Right renal pelvis (tissue), 4 donors: ENCODE measurements around the gene EIF4A2. TPM values are rescaled to one million over a fixed set of nuclear protein-coding genes. Genes with fewer than 3 reads are reported as not detected.
"Not testable (repeated sequence)": the region's sequence is repeated elsewhere in the genome, so short reads cannot be mapped to it uniquely, and the experiment has no call there.

Experiments
- DNase-seq, 4 donors: peaks; one replicate each; pipeline ENCODE4 v3.0.0-alpha.2; 2013; ENCODE audit warnings: low read depth in 4 of 4, low spot score in 3 of 4, missing footprints in 1 of 4
- polyA plus RNA-seq, 4 donors: library from polyadenylated mRNA; unstranded; fragments of 120-200 nt; gene quantifications; one replicate each; pipeline ENCODE4 v1.2.1, GENCODE V29; 2013; ENCODE audit not compliant: insufficient read length in 4 of 4

EIF4A2 gene
- polyA plus RNA-seq, 4 donors, result 807 to 947 (median 901) TPM

DNA sequence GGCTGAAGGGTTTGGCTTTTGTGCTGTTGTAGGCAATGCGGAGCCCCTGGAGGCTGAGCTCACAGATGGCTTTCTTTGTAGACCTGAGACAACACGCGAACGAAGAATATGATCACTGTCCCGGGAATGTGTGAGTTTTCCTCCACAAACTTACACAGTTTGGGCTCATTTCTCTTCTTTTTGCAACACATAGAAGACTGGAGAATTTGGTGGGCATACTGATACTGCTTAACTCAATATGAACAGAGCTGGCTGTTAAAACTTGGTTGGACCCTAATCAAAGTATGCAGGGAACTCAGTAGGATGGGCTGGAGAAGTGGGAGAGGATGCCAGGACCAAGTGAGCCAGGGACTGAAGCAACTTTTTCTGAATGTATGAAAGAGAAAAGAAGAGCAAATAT, 35.1 kb downstream of the EIF4A2 start:
- no peak for DNase-seq

DNA sequence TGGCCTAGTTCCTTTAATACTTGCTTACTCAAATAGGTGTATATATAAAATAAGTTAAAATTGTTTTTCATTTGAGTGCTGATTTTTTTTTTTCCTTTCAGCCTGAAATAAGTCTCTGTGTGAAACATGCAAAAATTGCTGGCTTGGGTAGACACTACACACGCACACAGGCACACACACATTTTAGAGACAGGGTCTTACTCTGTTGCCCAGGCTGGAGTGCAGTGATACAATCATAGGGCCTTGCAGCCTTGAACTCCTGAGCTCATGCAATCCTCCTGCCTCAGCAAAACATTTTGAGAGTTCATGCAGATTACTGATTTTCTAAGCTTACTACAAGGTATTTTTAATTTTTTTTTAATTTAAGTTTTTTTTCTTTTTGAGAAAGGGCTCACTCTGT, 35.6 kb downstream of the EIF4A2 start:
- no peak for DNase-seq

DNA sequence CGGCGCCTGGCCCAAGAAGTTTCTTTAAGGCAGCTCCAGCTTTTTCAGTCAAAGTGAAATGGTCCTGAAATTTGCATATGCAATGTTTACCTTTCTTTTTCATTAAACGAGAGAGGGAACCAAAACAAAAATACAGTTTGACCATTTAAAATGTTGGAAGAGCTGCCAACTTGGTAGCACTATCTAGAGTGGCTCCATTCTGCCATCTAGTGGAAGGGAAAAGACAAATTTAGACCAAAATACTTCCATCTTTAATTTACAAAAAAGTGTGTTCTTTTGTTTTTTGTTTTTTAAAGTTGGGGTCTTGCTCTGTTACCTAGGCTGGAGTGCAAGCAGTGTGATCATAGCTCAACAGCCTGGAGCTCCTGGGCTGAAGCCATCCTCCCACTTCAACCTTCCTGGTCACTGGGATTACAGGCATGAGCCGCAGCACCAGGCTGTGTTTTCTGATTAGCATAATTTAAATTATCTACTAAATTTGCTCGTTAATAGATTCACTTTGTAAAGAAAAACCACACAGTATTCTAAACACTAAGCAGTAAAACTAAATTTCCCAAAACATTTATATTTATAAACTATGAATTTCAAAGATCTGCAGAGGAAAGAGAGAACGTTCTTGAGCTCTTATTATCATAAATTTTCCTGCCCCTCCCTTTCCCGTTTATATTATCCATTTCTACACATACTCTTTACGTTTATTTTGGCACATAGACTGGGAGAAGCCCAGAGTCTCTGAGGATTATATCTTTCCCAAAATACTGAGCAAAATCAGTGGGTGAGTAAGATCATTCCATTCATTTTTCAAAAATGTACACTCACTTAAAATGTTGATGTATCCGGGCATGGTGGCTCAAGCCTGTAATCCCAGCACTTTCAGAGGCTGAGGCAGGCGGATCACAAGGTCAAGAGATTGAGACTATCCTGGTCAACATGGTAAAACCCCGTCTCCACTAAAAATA, 38.3 kb downstream of the EIF4A2 start:
- DNase-seq, result peak in 1 of 4 donors; percentile 35

DNA sequence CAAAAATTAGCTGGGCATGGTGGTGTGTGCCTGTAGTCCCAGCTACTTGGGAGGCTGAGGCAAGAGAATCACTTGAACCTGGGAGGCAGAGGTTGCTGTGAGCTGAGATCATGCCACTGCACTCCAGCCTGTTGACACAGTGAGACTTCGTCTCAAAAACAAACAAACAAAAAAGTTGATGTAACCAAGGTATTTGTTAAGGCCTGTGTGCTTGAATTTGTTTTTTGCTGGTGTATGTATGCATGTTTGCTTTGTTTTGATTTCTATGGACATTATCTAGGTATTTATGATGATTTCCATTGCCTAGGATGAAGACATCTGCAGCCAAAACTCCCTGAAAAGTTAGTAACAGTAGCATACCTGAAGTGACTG, 39.0 kb downstream of the EIF4A2 start:
- not testable (repeated sequence) for DNase-seq

DNA sequence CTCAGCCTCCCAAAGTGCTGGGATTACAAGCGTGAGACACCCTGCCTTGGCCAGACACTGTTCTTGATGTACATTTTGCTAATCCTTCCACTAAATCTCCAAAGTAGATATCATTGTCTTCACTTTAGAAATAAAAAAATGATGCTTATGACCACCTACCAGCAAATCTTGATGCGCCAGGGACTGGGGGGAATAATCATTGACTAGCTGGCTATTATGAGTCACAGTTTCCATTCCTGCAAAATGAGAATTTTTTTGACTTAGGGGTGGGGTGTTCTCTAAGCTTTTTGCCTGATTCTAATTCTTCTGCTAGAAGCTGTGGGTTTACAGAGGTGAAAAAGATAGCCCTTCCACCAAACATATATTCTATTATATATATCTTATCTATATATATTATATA, 40.0 kb downstream of the EIF4A2 start:
- DNase-seq, result no peak

DNA sequence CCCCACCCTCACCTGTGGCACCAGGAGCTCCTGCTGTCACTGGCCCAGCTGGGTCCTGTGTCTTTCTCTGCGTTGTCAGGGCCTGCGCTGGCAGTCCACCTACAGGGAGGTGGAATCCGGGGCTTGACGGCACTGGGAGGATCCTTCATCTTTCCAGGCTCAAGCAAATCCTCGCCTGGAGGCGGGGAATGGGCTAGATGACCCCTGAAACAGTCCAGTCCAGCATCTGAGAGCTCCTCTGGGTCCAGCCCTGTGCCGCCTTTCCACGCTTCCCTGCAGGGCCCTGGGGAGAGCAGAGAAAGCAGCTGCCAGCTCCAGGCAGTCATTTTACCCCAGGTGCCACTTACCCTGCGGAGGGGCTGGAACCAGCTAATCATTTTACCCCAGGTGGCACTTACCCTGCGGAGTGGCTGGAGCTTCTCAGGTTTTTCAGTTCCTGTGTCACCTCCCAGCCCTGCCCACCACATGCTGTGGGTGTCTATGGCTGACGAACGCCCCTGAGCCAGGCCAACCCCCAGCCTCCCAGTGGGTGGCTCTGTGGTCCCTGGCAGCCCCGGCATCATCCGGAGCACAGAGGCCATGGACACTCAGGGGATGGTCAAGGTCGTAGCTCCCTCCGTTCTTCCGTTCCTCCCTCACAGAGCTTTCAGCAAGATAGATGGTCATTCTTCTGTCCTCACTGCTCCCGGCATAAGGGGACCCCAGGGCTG, 41.2 kb downstream of the EIF4A2 start:
- DNase-seq, result no peak

DNA sequence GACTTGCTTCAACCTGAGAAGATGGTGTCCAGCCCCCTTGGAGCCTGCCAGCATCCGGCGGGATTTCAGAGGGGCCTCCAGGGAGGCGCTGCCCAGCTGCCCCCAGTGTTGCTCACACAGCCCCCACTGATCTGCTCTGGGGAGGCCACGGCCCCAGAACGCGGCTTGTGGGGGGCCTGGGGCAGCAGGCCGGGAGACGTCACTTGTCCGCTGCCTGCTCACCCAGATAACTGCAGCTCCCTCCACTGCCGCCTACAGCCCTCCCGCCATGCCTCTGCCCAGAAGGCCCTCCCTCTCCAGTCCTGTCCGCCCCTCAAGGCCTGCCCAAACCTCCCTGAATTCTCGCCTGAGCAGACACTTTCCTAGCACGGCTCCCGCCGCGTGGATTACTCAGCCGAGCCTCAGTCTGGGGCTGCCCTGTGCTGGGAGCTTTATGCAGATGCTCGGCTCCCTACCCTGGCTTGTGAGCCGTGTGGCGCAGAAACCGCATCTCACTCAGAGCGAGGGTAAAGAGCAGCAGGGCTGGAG, 42.0 kb downstream of the EIF4A2 start:
- no peak for DNase-seq

DNA sequence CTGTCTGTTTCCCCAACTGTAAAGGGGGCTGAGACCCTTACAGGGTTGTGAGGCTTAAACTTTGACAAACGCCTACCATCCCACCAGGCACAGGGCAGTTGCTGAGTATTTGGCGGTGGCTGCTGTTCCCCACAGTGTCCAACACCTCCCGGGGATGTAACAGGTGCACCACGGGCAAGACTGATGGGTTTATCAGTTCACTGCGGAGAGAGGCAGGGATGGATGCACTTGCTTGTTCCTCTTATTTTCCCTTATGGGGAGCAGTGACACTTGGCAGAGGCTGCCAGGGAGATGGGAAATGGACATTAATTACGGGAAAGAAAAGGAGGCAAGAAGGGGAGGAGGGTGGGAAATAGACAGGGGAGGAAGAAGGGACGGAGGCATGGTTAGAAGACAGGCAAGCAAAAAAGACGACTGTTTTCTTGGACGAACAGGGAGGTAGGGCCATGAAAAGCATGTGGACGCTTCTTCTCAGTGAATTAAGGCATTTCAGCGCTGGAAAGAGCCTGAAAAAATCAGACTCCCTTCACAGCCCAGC, 42.6 kb downstream of the EIF4A2 start:
- no peak for DNase-seq

DNA sequence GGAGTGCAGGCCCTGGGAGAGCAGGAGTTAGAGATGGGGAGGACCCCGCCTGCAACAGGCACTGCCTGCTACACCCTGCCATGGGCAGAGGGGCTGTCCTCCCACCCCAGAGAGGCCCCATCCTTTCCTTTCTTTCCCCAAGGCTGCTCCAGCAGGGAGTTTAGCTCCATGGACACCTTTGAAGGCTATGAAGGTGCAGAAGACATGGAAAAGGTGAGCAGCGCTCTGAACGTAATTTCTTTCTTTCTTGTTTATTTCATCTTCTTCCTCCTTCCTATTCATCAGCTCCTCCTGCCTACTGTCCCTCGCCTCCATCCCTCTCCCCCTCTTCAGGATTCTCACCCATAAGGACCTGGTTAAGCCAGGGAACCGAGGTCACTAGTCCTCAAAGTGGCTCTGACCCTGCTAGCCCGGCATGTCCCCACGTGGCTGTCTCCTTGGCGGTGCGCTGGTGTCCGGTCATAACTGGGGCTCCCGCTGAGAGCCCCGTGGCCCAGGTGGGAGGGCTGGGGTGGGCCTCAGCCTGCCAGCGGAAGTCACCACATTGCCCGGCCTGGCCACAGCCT, 43.1 kb downstream of the EIF4A2 start:
- DNase-seq, result no peak

DNA sequence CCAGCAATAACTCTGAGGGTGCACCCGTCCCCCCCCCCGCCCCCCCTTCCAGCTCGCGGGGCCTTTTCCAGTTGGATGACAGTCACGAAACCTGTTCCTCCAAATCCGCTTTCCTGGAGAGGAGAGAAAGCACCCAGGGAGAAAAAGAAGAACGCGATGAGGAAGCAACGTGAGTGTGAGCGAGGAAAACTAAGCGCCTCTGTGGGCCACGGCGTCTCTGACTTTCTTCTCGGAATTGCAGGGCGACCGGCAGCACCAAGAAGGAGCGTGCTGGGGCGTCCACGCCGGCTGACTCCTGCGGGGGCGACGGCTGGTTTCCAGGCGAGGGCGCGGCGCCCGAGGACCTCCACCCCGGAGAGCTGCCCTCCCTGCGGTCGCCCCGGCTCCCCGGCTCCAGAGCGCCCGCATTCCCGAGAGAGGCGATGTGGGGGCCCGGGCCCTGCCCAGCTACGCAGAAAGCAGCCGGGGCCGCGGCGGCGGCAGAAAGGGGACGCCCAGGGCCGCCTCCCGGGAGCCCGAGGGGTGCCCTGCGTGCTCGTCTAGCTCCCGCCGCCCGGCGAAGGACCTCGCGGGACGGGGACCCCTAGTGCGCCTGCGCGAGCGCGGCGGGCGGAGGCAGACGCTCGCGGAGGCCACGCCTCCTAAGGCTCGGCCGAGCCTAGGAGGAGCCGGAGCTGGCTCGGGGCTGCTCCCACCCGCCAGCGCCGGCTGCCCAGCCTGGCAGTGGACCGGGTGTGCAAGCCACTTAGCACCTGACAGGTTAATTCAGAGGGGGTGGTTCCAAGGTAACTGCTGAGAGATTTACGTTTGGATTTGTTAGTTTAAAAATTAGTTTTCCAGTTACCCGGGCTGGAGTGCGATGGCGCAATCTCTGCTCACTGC, 43.8 kb downstream of the EIF4A2 start:
- peak; percentile 71 to 74 (median 71) for DNase-seq

DNA sequence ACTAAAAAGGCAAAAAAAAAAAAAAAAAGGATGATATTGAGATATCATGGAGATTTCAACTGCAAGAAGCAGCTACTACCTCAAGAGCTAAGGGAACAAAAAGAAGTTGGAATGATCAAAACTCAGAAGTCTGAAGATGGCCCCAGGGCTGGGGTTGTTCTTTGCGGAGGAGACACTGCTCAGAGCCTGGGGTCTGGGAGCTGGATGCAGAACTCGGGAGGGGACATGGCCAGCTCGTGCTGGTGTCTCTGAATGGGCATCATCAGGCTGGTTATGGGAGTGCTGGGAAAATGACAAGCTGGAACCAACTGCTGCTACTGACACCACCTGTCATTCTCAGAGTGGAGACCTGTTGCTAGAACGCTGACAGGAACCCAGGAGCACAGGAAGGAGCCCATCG, 45.0 kb downstream of the EIF4A2 start:
- no peak for DNase-seq

DNA sequence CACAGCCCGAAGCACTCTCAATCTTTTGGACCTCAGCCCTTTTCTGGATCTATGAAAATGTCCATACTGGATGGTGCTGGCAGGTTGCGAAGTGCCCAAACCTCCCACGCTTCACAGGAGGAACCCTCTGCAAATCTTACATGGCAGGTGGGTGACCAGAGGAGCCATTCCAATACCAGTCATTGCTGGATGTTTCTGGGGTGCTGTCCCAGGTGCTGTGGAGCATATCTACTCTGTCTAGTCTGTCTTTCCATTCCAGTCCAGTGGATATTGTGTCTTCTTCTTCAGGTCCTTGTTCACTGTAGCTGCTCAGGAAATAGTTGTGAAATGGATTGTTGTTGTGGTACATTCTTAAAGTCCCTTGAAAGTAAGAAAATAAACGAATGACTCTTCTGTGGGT, 48.4 kb downstream of the EIF4A2 start:
- no peak for DNase-seq

DNA sequence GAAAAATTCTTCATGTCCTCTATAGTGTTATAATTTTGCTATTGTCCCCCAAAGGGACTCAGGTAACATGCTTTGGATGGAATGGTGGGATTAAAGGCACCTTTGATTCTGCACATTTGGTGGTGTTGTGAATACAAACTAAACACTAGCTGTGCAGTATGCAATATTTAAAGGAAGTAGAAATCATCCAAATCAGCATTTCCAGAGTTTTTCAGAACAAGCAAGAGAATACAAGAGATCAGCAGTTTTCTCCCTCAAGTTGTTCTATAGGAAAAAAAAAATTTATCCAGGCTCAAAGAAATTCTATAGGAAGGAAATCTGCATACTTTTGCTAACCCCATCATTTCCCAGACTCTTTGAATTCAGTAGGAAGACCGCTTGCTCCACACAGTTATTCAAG, 48.9 kb downstream of the EIF4A2 start:
- DNase-seq, result no peak

Other genes starting within 250 kb of the EIF4A2 start
- 1 to 10 TPM; 5.3 to 8.0 (median 5.4) TPM for gene CRYGS, start 239.2 kb upstream of the EIF4A2 start, polyA plus RNA-seq
- 10 to 100 TPM; 18.3 to 21.5 (median 19.8) TPM for gene TBCCD1, start 216.2 kb upstream of the EIF4A2 start, polyA plus RNA-seq
- 10 to 100 TPM; 74.0 to 82.5 (median 78.9) TPM for gene DNAJB11, start 212.9 kb upstream of the EIF4A2 start, polyA plus RNA-seq
- 1 to 10 TPM in 1 of 4 donors, under 1 TPM in 3; 0.38 to 3.1 (median 0.56) TPM for gene AHSG, start 170.5 kb upstream of the EIF4A2 start, polyA plus RNA-seq
- gene FETUB, start 143.2 kb upstream of the EIF4A2 start, polyA plus RNA-seq, result under 1 TPM in 2 of 4 donors, not detected in 2; 0.21 to 0.27 TPM
- 1 to 10 TPM; 1.6 to 3.4 (median 2.0) TPM for gene HRG, start 117.6 kb upstream of the EIF4A2 start, polyA plus RNA-seq
- 100 to 1,000 TPM; 146 to 179 (median 149) TPM for gene KNG1, start 66.2 kb upstream of the EIF4A2 start, polyA plus RNA-seq
- gene RFC4, start 22.9 kb downstream of the EIF4A2 start, polyA plus RNA-seq, result 10 to 100 TPM; 45.7 to 56.9 (median 51.2) TPM
- gene ADIPOQ, start 59.1 kb downstream of the EIF4A2 start, polyA plus RNA-seq, result under 1 TPM in 2 of 4 donors, not detected in 2; 0.03 to 0.04 TPM
- gene ST6GAL1, start 146.9 kb downstream of the EIF4A2 start, polyA plus RNA-seq, result 10 to 100 TPM; 74.5 to 97.1 (median 81.8) TPM